HG03097 (cell line): ENCODE measurements around the gene IFNL1.
"Not testable (repeated sequence)": the region's sequence is repeated elsewhere in the genome, so short reads cannot be mapped to it uniquely, and the experiment has no call there.

Experiments used
- ATAC-seq: cut with Tn5 transposase; IDR thresholded peaks from one replicate; pipeline ENCODE4 v1.9.1; 2021; ENCODE audit not compliant: unreplicated experiment, low FRiP score

IFNL1 gene

GRCh38 chr19:39307822-39308530 is 11.8 kb downstream of the IFNL1 start:
- ATAC-seq: no peak

GRCh38 chr19:39308531-39309304 is 12.5 kb downstream of the IFNL1 start:
- ATAC-seq: no peak

GRCh38 chr19:39309305-39309670 is 13.1 kb downstream of the IFNL1 start:
- not testable (repeated sequence) for ATAC-seq

GRCh38 chr19:39310558-39311311 is 14.5 kb downstream of the IFNL1 start:
- ATAC-seq: no peak

GRCh38 chr19:39314016-39314728 is 18.0 kb downstream of the IFNL1 start:
- no peak for ATAC-seq

- no peak for ATAC-seq
Measured at GRCh38 chr19:39315933-39316332, 19.7 kb downstream of the IFNL1 start.

- no peak for ATAC-seq
Measured at GRCh38 chr19:39316627-39317321, 20.6 kb downstream of the IFNL1 start.

GRCh38 chr19:39317476-39317875 is 21.3 kb downstream of the IFNL1 start:
- no peak for ATAC-seq

- no peak for ATAC-seq
Measured at GRCh38 chr19:39318071-39318470, 21.9 kb downstream of the IFNL1 start.

GRCh38 chr19:39318690-39319089 is 22.5 kb downstream of the IFNL1 start:
- ATAC-seq: no peak

GRCh38 chr19:39319098-39319891 is 23.1 kb downstream of the IFNL1 start:
- ATAC-seq: no peak

- ATAC-seq: no peak
Measured at GRCh38 chr19:39319892-39320248, 23.7 kb downstream of the IFNL1 start.

- ATAC-seq: no peak
Measured at GRCh38 chr19:39321117-39321831, 25.1 kb downstream of the IFNL1 start.

- ATAC-seq: no peak
Measured at GRCh38 chr19:39321832-39322176, 25.6 kb downstream of the IFNL1 start.

- no peak for ATAC-seq
Measured at GRCh38 chr19:39324242-39324842, 28.1 kb downstream of the IFNL1 start.

- ATAC-seq: no peak
Measured at GRCh38 chr19:39325778-39326665, 29.8 kb downstream of the IFNL1 start.

- no peak for ATAC-seq
Measured at GRCh38 chr19:39327363-39328045, 31.3 kb downstream of the IFNL1 start.
